Natural killer cell treated with Interleukin-12 subunit alpha and Interleukin-12 subunit beta and Interleukin-15 and Interleukin-18, amount 100 ng/mL, for 72 hours (primary cell): ENCODE results near the gene ATG4C. TPM values are rescaled to one million over a fixed set of nuclear protein-coding genes. Genes with fewer than 3 reads are reported as not detected.

Experiments used
- ATAC-seq, 2 donors: fragments of 150-1000 bp; cut with Tn5 transposase in 1 of 2; sonication (Bioruptor Pico), chemical (Tn5 transposase) in 1 of 2; 2 replicates each; pipeline ENCODE4 v1.10.0; 2021
- DNase-seq: peaks from one replicate; pipeline ENCODE4 v3.0.0; 2022; ENCODE audit warnings: low spot score
- H3K27ac Mint-ChIP-seq, 2 donors: 1 replicate in 1 of 2; 2 replicates in 1 of 2; pipeline ENCODE4 v1.8.0; 2022; ENCODE audit warnings: mixed read lengths in 2 of 2, mild to moderate bottlenecking in 1 of 2, moderate library complexity in 1 of 2
- H3K27me3 Mint-ChIP-seq, 2 donors: 1 replicate in 1 of 2; 2 replicates in 1 of 2; pipeline ENCODE4 v1.8.0; 2022; ENCODE audit warnings: mixed read lengths in 2 of 2
- H3K36me3 Mint-ChIP-seq: one replicate; pipeline ENCODE4 v1.8.0; 2022; ENCODE audit warnings: mixed read lengths
- H3K4me1 Mint-ChIP-seq, 2 donors: 1 replicate in 1 of 2; 2 replicates in 1 of 2; pipeline ENCODE4 v1.8.0; 2022; ENCODE audit warnings: low read depth in 2 of 2, mixed read lengths in 2 of 2, mild to moderate bottlenecking in 1 of 2
- H3K4me3 Mint-ChIP-seq: one replicate; pipeline ENCODE4 v1.8.0; 2022; ENCODE audit warnings: mixed read lengths
- H3K9me3 Mint-ChIP-seq: 2 replicates; pipeline ENCODE4 v1.8.0; 2022; ENCODE audit warnings: mixed read lengths
- total RNA-seq, 2 donors: library from RNA; stranded (reverse); gene quantifications; one replicate each; pipeline ENCODE4 v1.2.3, GENCODE V29; 2022

The ATG4C gene
- total RNA-seq, 2 donors from 2014 or later = 9.2 to 10.6 TPM

- H3K9me3 Mint-ChIP-seq = no peaks in the 10 kb centered on the region
- no peaks in the 10 kb centered on the region for H3K36me3 Mint-ChIP-seq
- peaks cover 9 to 19% of the 10 kb centered on the region in 2 donors for H3K27me3 Mint-ChIP-seq
- no peak for ATAC-seq
- DNase-seq = no peak
- H3K4me3 Mint-ChIP-seq = no peak overlapping the region
- H3K27ac Mint-ChIP-seq = no peak overlapping the region
- H3K4me1 Mint-ChIP-seq = no peaks in the 10 kb centered on the region
Observed at GRCh38 chr1:62912028-62912638, 128.2 kb downstream of the ATG4C start.

Other genes starting within 250 kb of the ATG4C start
- gene ANGPTL3, start 186.6 kb upstream of the ATG4C start, total RNA-seq = not detected
- 10 to 100 TPM; 11.5 to 11.8 TPM for gene DOCK7, start 95.7 kb upstream of the ATG4C start, total RNA-seq